K562 (cell line): ENCODE results near the gene PHLDB1. TPM values are rescaled to one million over a fixed set of nuclear protein-coding genes. Genes with fewer than 3 reads are reported as not detected.

ENCODE experiments used
- ASH1L ChIP-seq: fragments of 450-650 bp; IDR thresholded peaks from 2 replicates; pipeline ENCODE4 v1.6.1; 2018; ENCODE audit warnings: borderline replicate concordance, mild to moderate bottlenecking, low read depth; ENCODE audit not compliant: partially characterized antibody
- CREB1 ChIP-seq, 2 experiments: sonication (generic) in 1 of 2; formaldehyde crosslinking in 1 of 2; IDR thresholded peaks; 2 replicates each; pipeline versions ENCODE4 v1.6.1 to v1.8.0; 2012 to 2022; ENCODE audit warnings: inconsistent platforms in 1 of 2, mild to moderate bottlenecking in 1 of 2, missing genetic modification reagents in 1 of 2, moderate library complexity in 1 of 2
- ETV5 ChIP-seq: sonication (generic); formaldehyde crosslinking; IDR thresholded peaks from 2 replicates; pipeline ENCODE4 v1.4.0; 2020; ENCODE audit warnings: low read depth, mild to moderate bottlenecking, missing genetic modification reagents
- GATAD2A ChIP-seq: fragments of 450-650 bp; IDR thresholded peaks from 2 replicates; pipeline ENCODE4 v1.6.1; 2017
- IRF2 ChIP-seq: sonication (generic); formaldehyde crosslinking; IDR thresholded peaks from 2 replicates; pipeline ENCODE4 v1.8.1; 2022; ENCODE audit warnings: mild to moderate bottlenecking, missing genetic modification reagents
- L3MBTL2 ChIP-seq: fragments of 450-650 bp; IDR thresholded peaks from 2 replicates; pipeline ENCODE4 v1.6.1; 2016; ENCODE audit warnings: mild to moderate bottlenecking, moderate library complexity
- MAZ ChIP-seq, 2 experiments: fragments of 450-650 bp in 1 of 2; sonication (generic) in 1 of 2; formaldehyde crosslinking; IDR thresholded peaks in 1 of 2; conservative IDR thresholded peaks in 1 of 2; 2 replicates each; pipeline versions ENCODE4 v1.4.0 to v1.5.0; 2020; ENCODE audit warnings: mild to moderate bottlenecking in 1 of 2, missing genetic modification reagents in 1 of 2
- MTA3 ChIP-seq: fragments of 450-650 bp; formaldehyde crosslinking; IDR thresholded peaks from 2 replicates; pipeline ENCODE4 v1.6.1; 2017; ENCODE audit warnings: mild to moderate bottlenecking, borderline replicate concordance
- MXI1 ChIP-seq: IDR thresholded peaks from 2 replicates; pipeline ENCODE4 v1.6.1; 2011; ENCODE audit warnings: low read depth, mild to moderate bottlenecking, improper control_type of control experiment, low read length
- MYNN ChIP-seq, 2 experiments: sonication (generic); formaldehyde crosslinking in 1 of 2; IDR thresholded peaks; 2 replicates each; pipeline versions ENCODE4 v1.5.0 to v1.6.1; 2016 to 2020; ENCODE audit warnings: antibody characterized with exemption in 1 of 2, missing genetic modification reagents in 1 of 2
- NFE2 ChIP-seq: IDR thresholded peaks from 2 replicates; pipeline ENCODE4 v1.6.1; 2014; ENCODE audit warnings: antibody characterized with exemption, low read depth
- PTRF ChIP-seq: fragments of 450-650 bp; IDR thresholded peaks from 2 replicates; pipeline ENCODE4 v1.6.1; 2016; ENCODE audit warnings: mild to moderate bottlenecking, missing genetic modification characterization, missing compliant biosample characterization
- SAFB ChIP-seq: fragments of 200-400 bp; formaldehyde crosslinking; IDR thresholded peaks from 2 replicates; pipeline ENCODE4 v1.6.1; 2017; ENCODE audit warnings: low read depth, low read length, borderline replicate concordance
- SOX6 ChIP-seq: fragments of 450-650 bp; IDR thresholded peaks from 2 replicates; pipeline ENCODE4 v1.6.1; 2014; ENCODE audit warnings: mild to moderate bottlenecking
- TEAD1 ChIP-seq, 2 experiments: fragments of 450-650 bp in 1 of 2; sonication (generic) in 1 of 2; formaldehyde crosslinking; IDR thresholded peaks; 2 replicates each; pipeline versions ENCODE4 v1.4.0 to v1.8.0; 2020 to 2022; ENCODE audit warnings: mild to moderate bottlenecking in 2 of 2, missing genetic modification reagents in 1 of 2
- TOE1 ChIP-seq, 2 experiments: fragments of 450-650 bp in 1 of 2; sonication (generic) in 1 of 2; formaldehyde crosslinking in 1 of 2; IDR thresholded peaks; 2 replicates each; pipeline versions ENCODE4 v1.7.1 to v1.8.0; 2016 to 2022; ENCODE audit warnings: borderline replicate concordance in 2 of 2, mild to moderate bottlenecking in 2 of 2, antibody characterized with exemption in 1 of 2, inconsistent platforms in 1 of 2, low read depth in 1 of 2, missing genetic modification reagents in 1 of 2, moderate library complexity in 1 of 2
- ZBTB12 ChIP-seq: fragments of 250-450 bp; sonication (Bioruptor Pico); IDR thresholded peaks from 2 replicates; pipeline ENCODE4 v1.4.0; 2020
- ZFP1 ChIP-seq: fragments of 450-650 bp; formaldehyde crosslinking; IDR thresholded peaks from 2 replicates; pipeline ENCODE4 v1.4.0; 2020; ENCODE audit warnings: mild to moderate bottlenecking, mixed read lengths
- ZFX ChIP-seq: sonication (generic); formaldehyde crosslinking; IDR thresholded peaks from 2 replicates; pipeline ENCODE4 v1.8.0; 2022; ENCODE audit warnings: mild to moderate bottlenecking, missing genetic modification reagents, moderate library complexity
- ZNF12 ChIP-seq: sonication (generic); formaldehyde crosslinking; IDR thresholded peaks from 2 replicates; pipeline ENCODE4 v1.4.0; 2020; ENCODE audit warnings: mild to moderate bottlenecking, missing genetic modification reagents
- ZNF175 ChIP-seq: fragments of 200-800 bp; sonication (Bioruptor generic); IDR thresholded peaks from 2 replicates; pipeline ENCODE4 v1.6.1; 2016; ENCODE audit warnings: low read depth, mild to moderate bottlenecking, missing genetic modification characterization, missing compliant biosample characterization
- ZNF280B ChIP-seq: fragments of 250-450 bp; sonication (Bioruptor Pico); IDR thresholded peaks from 2 replicates; pipeline ENCODE4 v1.5.1; 2021; ENCODE audit warnings: mild to moderate bottlenecking
- polyA plus RNA-seq, 8 experiments: library from polyadenylated mRNA; depleted of rRNA in 4 of 8; stranded (reverse) in 5 of 8; unstranded in 3 of 8; fragments of >200 nt; fragmentation: Nextera tagmentation in 2 of 8; fragmentation: Illumina TruSeq in 1 of 8; extraction: Ambion mirVana in 2 of 8; extraction: Trizol in 1 of 8; gene quantifications; 2 replicates each; pipeline versions ENCODE4 v1.2.1 to v1.2.3, GENCODE V29; 2011 to 2014; ENCODE audit warnings: inconsistent platforms in 1 of 8, missing spikeins in 1 of 8
- total RNA-seq, 7 experiments: library from RNA; depleted of rRNA in 6 of 7; stranded (reverse); fragments of >200 nt in 6 of 7; fragmentation: Illumina TruSeq in 2 of 7; extraction: Trizol in 2 of 7; gene quantifications; 2 replicates each; pipeline versions ENCODE4 v1.2.1 to v1.2.3, GENCODE V29; 2011 to 2021; ENCODE audit warnings: low replicate concordance in 1 of 7

Gene PHLDB1
- total and polyA plus RNA-seq, 9 of the 15 experiments (the other 6 are each of a cell fraction or from before 2014, with no cell fraction given), result 2.0 to 28.7 (median 16.2) TPM

- TF ChIP-seq ASH1L (peak; percentile 42), ZNF175 (0 out of 2 replicates have a peak, but pooled peaks have one; percentile 13), ZFX (peak; percentile 87), NFE2 (peak; percentile 60), ZNF280B (no peak), SAFB (peak; percentile 97), SOX6 (0 out of 2 replicates have a peak, but pooled peaks have one; percentile 39), MYNN (IDR thresholded peaks at IDR 0.05) (peak; percentile 92), MYNN (CRISPR knock-in tag; IDR thresholded peaks at IDR 0.05) (no peak), MAZ (CRISPR knock-in tag; conservative IDR thresholded peaks at IDR 0.05 in 1 of 2, IDR thresholded peaks at IDR 0.05 in 1 of 2) (peak; percentile 30 to 77; a peak in 2 of 4 replicates), ZNF12 (peak; percentile 49; the same call in 1 of the 2 replicates), ZFP1 (no peak), L3MBTL2 (peak; percentile 96), GATAD2A (peak; percentile 81), ZBTB12 (CRISPR knock-in tag) (peak; percentile 63; the same call in 1 of the 2 replicates), IRF2 (CRISPR knock-in tag) (peak; percentile 41; the same call in 1 of the 2 replicates), ETV5 (CRISPR knock-in tag) (0 out of 2 replicates have a peak, but pooled peaks have one; percentile 34), TOE1 (IDR thresholded peaks at IDR 0.05; ENCODE audit: borderline replicate concordance) (no peak; the same call in none of the 2 replicates), TOE1 (CRISPR knock-in tag; IDR thresholded peaks at IDR 0.05; ENCODE audit: borderline replicate concordance, low read depth) (peak; percentile 82; the same call in 1 of the 2 replicates), MTA3 (peak; percentile 84; the same call in 1 of the 2 replicates), TEAD1 (CRISPR knock-in tag; IDR thresholded peaks at IDR 0.05) (peak in 1 of 2 experiments; percentile 74; a peak in 1 of 4 replicates), MXI1 (peak; percentile 49; the same call in 1 of the 2 replicates), PTRF (tag) (no peak), CREB1 (IDR thresholded peaks at IDR 0.05) (peak; percentile 88), CREB1 (CRISPR knock-in tag; IDR thresholded peaks at IDR 0.05) (peak; percentile 84)
These were observed 1.2 kb downstream of the PHLDB1 start (continued) for GRCh38 chr11:118608360-118609227.
